NB4 (cell line): Measurements from ENCODE around the gene MAPK8IP2.

Experiments
- DNase-seq: peaks from one replicate; pipeline ENCODE4 v3.0.0; 2010; ENCODE audit warnings: low read depth
- H3K4me3 ChIP-seq: one replicate; pipeline ENCODE4 v1.5.1; 2011; ENCODE audit warnings: mild to moderate bottlenecking, low read depth, low read length, moderate library complexity
- MYC ChIP-seq: IDR thresholded peaks from 2 replicates; pipeline ENCODE4 v1.6.1; 2011; ENCODE audit warnings: low read depth, low read length
- POLR2A ChIP-seq: IDR thresholded peaks from 2 replicates; pipeline ENCODE4 v1.6.1; 2011; ENCODE audit warnings: mild to moderate bottlenecking; ENCODE audit not compliant: insufficient read length; ENCODE audit errors: extremely low read depth
- TF ChIP-seq, protein P1 (sequence below): IDR thresholded peaks from one replicate; pipeline ENCODE4 v1.5.1; 2012; ENCODE audit warnings: low read depth, low read length
- TF ChIP-seq, protein P2 (sequence below): IDR thresholded peaks from 2 replicates; pipeline ENCODE4 v1.6.1; 2011; ENCODE audit warnings: low read depth, low read length

Gene MAPK8IP2

DNA sequence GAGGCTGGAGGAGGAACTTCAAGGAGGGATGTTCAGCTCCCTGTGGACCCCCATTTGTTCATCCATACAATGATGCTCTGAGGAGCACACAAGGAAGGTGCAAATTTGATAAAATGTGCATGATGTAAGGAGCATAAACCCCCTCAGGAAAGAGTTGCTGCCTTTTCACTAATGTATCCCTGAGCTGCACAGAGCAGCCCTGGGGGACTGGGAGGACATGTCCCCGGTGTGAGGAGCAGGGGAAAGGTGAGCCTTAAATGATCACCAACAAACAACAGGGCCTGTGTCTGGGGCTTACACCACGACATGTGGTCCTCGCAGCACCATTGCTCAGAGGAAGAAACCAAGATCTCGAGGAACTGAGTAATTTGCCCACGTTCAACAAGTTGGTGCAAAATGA, 3.5 kb upstream of the MAPK8IP2 start:
- no peak overlapping the region for H3K4me3 ChIP-seq
- no peak for TF ChIP-seq MYC
- no peak for TF ChIP-seq POLR2A
- TF ChIP-seq, protein P1, sequence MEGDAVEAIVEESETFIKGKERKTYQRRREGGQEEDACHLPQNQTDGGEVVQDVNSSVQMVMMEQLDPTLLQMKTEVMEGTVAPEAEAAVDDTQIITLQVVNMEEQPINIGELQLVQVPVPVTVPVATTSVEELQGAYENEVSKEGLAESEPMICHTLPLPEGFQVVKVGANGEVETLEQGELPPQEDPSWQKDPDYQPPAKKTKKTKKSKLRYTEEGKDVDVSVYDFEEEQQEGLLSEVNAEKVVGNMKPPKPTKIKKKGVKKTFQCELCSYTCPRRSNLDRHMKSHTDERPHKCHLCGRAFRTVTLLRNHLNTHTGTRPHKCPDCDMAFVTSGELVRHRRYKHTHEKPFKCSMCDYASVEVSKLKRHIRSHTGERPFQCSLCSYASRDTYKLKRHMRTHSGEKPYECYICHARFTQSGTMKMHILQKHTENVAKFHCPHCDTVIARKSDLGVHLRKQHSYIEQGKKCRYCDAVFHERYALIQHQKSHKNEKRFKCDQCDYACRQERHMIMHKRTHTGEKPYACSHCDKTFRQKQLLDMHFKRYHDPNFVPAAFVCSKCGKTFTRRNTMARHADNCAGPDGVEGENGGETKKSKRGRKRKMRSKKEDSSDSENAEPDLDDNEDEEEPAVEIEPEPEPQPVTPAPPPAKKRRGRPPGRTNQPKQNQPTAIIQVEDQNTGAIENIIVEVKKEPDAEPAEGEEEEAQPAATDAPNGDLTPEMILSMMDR, result no peak
- TF ChIP-seq, protein P2, sequence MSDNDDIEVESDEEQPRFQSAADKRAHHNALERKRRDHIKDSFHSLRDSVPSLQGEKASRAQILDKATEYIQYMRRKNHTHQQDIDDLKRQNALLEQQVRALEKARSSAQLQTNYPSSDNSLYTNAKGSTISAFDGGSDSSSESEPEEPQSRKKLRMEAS, result no peak
- DNase-seq, result no peak

DNA sequence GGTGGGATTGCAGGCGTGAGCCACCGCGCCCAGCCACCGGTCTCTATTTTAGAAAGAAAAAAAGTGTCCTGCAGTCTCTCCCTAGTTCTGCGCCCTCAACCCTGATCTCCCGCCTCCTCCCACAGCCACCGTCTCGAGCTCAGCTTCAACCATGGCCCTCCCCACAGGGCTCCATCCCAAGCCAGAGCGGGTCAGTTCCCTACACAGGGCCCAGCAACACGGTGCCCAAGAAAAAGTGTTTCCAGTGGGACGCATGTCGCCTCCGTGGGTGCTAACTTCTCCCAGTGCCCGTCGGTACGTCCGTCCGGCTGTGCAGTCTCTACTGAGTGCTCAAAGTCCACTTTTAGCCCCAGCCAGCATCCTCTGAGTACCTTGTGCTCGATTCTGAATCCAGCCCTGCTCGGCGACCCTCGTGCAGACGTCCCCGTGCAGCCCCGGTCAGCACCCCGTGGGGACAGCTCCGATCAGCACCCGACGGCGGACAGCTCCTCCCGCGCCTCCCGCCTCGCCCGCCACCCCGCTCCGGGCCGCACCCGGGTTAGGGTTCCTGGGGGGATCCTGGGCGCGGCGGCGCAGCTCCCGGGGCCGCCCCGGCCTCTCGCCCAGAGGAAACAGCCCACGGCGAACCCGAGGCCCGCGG, 657 bp upstream of the MAPK8IP2 start:
- no peak overlapping the region for H3K4me3 ChIP-seq
- peak; percentile 60 for DNase-seq
- no peak for TF ChIP-seq MYC
- TF ChIP-seq, protein P2, result peak; percentile 46

DNA sequence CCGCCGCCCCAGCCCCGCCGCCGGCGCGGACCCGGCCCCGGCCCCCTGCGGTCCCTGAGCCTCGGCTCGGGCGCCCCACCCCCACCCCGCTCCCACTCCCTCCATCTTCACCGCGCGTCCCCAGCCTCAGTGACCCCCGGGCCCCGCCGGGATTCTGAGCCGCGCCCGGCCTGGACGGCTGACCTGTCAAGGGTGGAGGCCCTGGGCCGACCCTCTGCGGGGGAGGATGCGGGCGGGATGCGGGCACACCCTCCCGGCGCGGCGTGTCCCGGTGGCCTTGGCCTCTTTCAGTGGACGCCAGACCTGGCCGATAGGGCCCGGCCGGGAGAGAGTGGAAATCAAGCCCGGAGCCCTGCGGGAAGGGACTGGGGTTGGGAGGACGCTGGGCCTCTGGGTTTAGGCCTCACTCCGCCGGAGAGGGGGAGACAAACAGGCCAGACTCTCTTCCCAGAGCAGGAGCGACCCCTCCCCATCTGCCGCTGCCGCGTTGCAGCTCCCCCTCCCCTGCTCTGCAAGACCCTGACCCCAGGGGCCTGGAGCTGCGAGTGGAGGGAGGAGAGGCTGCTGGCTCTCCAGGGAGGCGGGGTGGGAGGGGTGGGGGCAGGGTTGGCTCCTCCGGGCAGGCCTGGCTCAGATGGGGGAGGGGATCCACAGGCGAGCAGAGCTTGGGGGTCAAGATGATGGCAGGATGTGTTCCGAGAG, 525 bp downstream of the MAPK8IP2 start:
- H3K4me3 ChIP-seq, result no peak overlapping the region
- no peak for DNase-seq
- TF ChIP-seq POLR2A (no peak), MYC (no peak)
- TF ChIP-seq, protein P2, result no peak
- TF ChIP-seq, protein P1, result no peak

DNA sequence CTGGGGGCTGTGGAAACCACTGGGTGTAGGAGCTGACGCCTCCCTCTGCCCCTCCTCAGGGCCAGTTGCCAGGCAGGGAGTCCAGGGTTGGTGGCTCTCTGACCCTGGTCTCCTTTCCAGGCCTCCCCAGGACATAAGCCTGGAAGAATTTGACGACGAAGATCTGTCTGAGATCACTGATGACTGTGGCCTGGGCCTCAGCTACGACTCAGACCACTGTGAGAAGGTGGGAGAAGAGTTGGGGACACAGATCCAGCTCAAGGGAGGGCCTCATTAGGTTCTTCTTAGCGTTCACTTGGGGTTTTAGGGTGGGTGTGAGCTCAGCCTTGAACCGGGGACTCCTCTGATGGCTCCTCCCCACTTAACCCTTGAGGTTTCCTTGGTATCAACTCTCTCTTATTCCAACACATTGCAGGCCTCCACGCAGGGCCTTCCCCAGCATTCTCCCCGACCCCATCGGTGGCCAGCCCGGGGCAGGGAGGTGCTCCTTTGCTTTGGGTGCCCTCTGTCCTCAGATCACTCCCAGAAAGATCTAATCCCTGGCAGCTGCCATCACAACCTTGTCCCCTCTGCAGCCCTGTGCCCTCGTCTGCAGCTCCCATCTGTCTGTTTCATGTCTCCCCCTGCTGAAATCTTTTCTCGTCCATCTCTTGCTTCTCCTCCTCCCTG, 1.2 kb downstream of the MAPK8IP2 start:
- no peak for TF ChIP-seq MYC
- TF ChIP-seq POLR2A, result no peak
- TF ChIP-seq, protein P1, result no peak
- TF ChIP-seq, protein P2, result no peak
- H3K4me3 ChIP-seq, result no peak overlapping the region
- DNase-seq, result no peak

DNA sequence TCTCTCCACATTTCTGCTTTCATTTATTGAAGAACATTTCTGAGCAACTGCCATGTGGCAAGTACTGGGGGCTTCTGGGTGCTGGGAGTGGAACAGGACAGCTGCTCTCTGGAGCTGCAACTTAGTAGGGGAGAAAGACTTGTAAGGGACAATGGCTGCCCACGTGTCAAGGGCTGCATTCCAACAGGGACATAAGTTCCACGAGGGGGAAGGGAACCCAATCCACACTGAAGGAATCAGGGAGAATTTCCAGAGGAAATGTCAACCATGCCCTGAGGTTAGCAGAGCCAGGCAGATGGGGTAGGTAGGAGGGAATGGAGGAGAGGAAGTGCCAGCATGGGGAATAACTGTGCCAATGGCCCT, 1.7 kb downstream of the MAPK8IP2 start:
- H3K4me3 ChIP-seq, result no peak overlapping the region
- DNase-seq, result no peak
- no peak for TF ChIP-seq MYC
- no peak for TF ChIP-seq POLR2A

DNA sequence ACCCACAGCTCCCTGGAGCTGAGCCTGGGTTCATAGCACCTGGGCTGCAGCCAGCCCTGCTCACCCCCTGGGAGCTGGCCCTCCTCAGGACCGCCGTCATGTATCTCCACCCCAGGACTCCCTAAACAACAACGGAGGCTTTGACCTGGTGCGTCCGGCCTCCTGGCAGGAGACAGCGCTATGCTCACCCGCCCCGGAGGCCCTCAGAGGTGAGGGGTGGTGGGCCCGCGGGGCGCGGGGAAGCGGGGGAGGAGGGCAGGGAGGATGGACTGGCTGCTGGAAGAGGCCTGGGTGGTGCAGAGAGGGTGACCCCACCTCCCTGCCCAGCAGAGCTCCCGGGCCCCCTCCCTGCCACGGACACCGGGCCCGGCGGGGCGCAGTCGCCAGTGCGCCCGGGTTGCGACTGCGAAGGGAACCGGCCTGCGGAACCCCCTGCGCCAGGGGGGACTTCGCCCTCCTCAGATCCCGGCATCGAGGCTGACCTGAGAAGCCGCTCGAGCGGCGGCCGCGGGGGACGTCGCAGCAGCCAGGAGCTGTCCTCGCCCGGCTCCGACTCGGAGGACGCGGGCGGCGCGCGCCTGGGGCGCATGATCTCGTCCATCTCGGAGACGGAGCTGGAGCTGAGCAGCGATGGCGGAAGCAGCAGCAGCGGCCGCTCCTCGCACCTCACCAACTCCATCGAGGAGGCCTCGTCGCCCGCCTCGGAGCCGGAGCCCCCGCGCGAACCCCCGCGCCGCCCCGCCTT, 3.1 kb downstream of the MAPK8IP2 start:
- TF ChIP-seq, protein P1, result no peak
- TF ChIP-seq POLR2A, result no peak
- TF ChIP-seq, protein P2, result no peak
- TF ChIP-seq MYC, result no peak
- H3K4me3 ChIP-seq, result no peak overlapping the region
- DNase-seq, result no peak
